GM12873 (cell line): ENCODE results near the gene TMEM54.

Experiments used
- CTCF ChIP-seq: IDR thresholded peaks from 2 replicates; pipeline ENCODE4 v1.5.1; 2012; ENCODE audit warnings: low read depth, mild to moderate bottlenecking, moderate library complexity, low read length, control low read depth; ENCODE audit not compliant: insufficient read depth; ENCODE audit errors: missing control alignments

TMEM54 gene

GRCh38 chr1:32881871-32882850, 19.0 kb downstream of the TMEM54 start:
- no peak for TF ChIP-seq CTCF

GRCh38 chr1:32881291-32881690, 19.9 kb downstream of the TMEM54 start:
- no peak for TF ChIP-seq CTCF

- no peak for TF ChIP-seq CTCF
Observed at GRCh38 chr1:32878637-32879041, 22.6 kb downstream of the TMEM54 start.

- TF ChIP-seq CTCF = no peak
Observed at GRCh38 chr1:32878183-32878582, 23.0 kb downstream of the TMEM54 start.

- no peak for TF ChIP-seq CTCF
Observed at GRCh38 chr1:32877211-32878110, 23.7 kb downstream of the TMEM54 start.

GRCh38 chr1:32876341-32877210, 24.6 kb downstream of the TMEM54 start:
- peak; percentile 99 for TF ChIP-seq CTCF
